HG03442 (cell line): ENCODE results near the gene CAVIN4.

Experiments used
- ATAC-seq: cut with Tn5 transposase; IDR thresholded peaks from one replicate; pipeline ENCODE4 v1.9.1; 2021; ENCODE audit warnings: mild to moderate bottlenecking, moderate library complexity; ENCODE audit not compliant: unreplicated experiment

Gene CAVIN4

GRCh38 chr9:100577776-100578448 is at the start of gene CAVIN4:
TSS of gene CAVIN4 (plus strand) at chr9:100578079. CDS start at chr9:100578144, 65 bp downstream.
- no peak for ATAC-seq

GRCh38 chr9:100534401-100534800 is 43.5 kb upstream of the CAVIN4 start:
- ATAC-seq: no peak

- ATAC-seq: no peak
These were observed 37.6 kb upstream of the CAVIN4 start for GRCh38 chr9:100540327-100540726.

GRCh38 chr9:100549048-100549447 is 28.8 kb upstream of the CAVIN4 start:
- no peak for ATAC-seq

GRCh38 chr9:100554935-100555401 is 22.9 kb upstream of the CAVIN4 start:
- peak; percentile 29 for ATAC-seq

- peak; percentile 77 for ATAC-seq
These were observed 22.4 kb upstream of the CAVIN4 start for GRCh38 chr9:100555471-100555870.

- ATAC-seq: no peak
These were observed 20.8 kb upstream of the CAVIN4 start for GRCh38 chr9:100557053-100557452.

- ATAC-seq: no peak
These were observed 16.6 kb upstream of the CAVIN4 start for GRCh38 chr9:100561256-100561655.

- no peak for ATAC-seq
These were observed 10.0 kb upstream of the CAVIN4 start for GRCh38 chr9:100567856-100568255.

GRCh38 chr9:100573655-100574260 is 4.1 kb upstream of the CAVIN4 start:
- ATAC-seq: no peak

GRCh38 chr9:100575006-100575405 is 2.9 kb upstream of the CAVIN4 start:
- no peak for ATAC-seq

- no peak for ATAC-seq
These were observed 2.0 kb upstream of the CAVIN4 start for GRCh38 chr9:100575765-100576386.

GRCh38 chr9:100578610-100579009 is 731 bp downstream of the CAVIN4 start:
- no peak for ATAC-seq

GRCh38 chr9:100579665-100580064 is 1.8 kb downstream of the CAVIN4 start:
- ATAC-seq: no peak

GRCh38 chr9:100580257-100580656 is 2.4 kb downstream of the CAVIN4 start:
- no peak for ATAC-seq

GRCh38 chr9:100581081-100581480 is 3.2 kb downstream of the CAVIN4 start:
- ATAC-seq: no peak

- no peak for ATAC-seq
These were observed 3.8 kb downstream of the CAVIN4 start for GRCh38 chr9:100581661-100582060.

- no peak for ATAC-seq
These were observed 5.3 kb downstream of the CAVIN4 start for GRCh38 chr9:100583014-100583802.

- ATAC-seq: no peak
These were observed 7.1 kb downstream of the CAVIN4 start for GRCh38 chr9:100584951-100585350.

GRCh38 chr9:100586093-100586492 is 8.2 kb downstream of the CAVIN4 start:
- no peak for ATAC-seq

GRCh38 chr9:100587375-100587774 is 9.5 kb downstream of the CAVIN4 start:
- ATAC-seq: no peak
